GM08714 (cell line): ENCODE data around the gene DIPK1B.
"Not testable (repeated sequence)": the region's sequence is repeated elsewhere in the genome, so short reads cannot be mapped to it uniquely, and the experiment has no call there.

ENCODE experiments used
- H3K4me3 ChIP-seq: fragments of 200-500 bp; sonication (Bioruptor generic); 2 replicates; pipeline ENCODE4 v1.5.1; 2014; ENCODE audit warnings: mild to moderate bottlenecking, low read length, inconsistent platforms
- ZNF274 ChIP-seq: IDR thresholded peaks from 2 replicates; pipeline ENCODE4 v1.6.1; 2012; ENCODE audit warnings: mild to moderate bottlenecking, low read depth, low read length

The DIPK1B gene

GRCh38 chr9:136696502-136696901, 15.9 kb upstream of the DIPK1B start:
- no peak overlapping the region for H3K4me3 ChIP-seq
- no peak for TF ChIP-seq ZNF274

GRCh38 chr9:136697146-136697820, 15.1 kb upstream of the DIPK1B start:
- H3K4me3 ChIP-seq, result no peak overlapping the region
- no peak for TF ChIP-seq ZNF274

DNA sequence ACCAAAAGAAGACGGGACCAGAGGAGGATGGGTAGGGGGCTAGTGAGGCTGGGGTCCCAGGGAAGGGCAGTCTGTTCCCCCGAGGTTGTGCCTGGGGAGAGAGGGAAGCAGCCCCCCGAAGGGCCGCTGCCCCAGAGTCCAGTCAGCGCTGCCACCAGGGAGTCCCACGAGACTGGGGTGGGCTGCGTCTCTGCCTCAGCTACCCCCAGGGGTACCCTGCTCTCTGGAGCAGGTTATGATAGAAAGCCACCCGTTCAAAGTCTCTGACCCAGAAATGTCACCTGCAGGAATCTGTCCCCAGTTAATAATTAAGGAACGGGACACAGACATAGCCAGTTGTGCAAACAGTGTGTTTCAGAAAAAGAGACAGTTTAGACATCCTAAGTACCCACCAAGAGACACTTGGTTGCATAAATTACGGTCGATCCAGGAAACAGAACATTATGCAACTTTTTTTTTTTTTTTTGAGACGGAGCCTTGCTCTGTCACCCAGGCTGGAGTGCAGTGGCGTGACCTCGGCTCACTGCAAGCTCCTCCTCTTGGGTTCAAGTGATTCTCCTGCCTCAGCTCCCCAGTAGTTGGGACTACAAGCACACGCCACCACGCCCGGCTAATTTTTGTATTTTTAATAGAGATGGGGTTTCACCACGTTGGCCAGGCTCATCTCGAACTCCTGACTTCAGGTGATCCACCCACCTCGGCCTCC, 14.4 kb upstream of the DIPK1B start:
- no peak for TF ChIP-seq ZNF274
- no peak overlapping the region for H3K4me3 ChIP-seq

DNA sequence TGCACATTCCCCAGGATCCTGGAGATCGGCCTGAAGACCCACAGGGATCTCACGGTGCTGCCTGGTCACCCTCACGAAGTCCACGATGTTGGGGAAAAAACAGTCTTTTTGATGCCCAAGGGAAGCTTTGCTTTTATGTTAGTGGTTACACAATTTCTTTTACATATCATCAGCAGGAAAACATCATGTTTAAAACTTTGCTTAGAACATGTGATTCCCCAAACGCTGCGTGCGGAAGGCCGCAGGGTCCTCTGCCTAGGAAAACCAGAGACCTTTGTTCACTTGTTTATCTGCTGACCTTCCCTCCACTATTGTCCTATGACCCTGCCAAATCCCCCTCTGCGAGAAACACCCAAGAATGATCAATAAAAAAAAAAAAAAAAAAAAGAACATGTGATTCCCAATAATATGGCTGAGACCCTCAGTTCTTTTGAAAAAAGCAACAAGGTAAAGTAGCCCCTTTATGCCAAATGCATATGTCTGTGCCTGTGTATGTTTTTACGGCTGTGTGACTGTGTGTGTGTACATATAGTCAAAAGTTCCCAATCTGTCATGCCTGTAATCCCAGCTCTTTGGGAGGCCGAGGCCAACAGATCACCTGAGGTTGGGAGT, 13.6 kb upstream of the DIPK1B start:
- H3K4me3 ChIP-seq, result no peak overlapping the region

DNA sequence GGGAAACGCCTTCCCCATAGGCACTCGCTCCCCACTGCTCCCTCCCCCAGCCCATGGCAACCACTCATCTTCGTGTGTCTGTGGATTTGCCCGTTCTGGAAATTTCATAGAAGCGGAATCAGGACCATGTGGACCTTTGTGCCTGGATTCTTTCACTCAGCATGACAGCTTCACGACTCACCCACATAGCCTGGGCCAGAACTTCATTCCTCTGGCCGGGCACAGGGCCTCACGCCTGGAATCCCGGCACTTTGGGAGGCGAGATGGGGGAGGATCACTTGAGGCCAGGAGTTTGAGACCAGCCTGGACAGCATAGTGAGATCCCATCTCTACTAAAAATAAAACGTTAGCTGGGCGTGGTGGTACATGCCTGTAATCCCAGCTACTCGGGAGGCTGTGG, 12.1 kb upstream of the DIPK1B start:
- no peak for TF ChIP-seq ZNF274

More for the DNA sequence above, 13.6 kb upstream of the DIPK1B start:
- no peak for TF ChIP-seq ZNF274

DNA sequence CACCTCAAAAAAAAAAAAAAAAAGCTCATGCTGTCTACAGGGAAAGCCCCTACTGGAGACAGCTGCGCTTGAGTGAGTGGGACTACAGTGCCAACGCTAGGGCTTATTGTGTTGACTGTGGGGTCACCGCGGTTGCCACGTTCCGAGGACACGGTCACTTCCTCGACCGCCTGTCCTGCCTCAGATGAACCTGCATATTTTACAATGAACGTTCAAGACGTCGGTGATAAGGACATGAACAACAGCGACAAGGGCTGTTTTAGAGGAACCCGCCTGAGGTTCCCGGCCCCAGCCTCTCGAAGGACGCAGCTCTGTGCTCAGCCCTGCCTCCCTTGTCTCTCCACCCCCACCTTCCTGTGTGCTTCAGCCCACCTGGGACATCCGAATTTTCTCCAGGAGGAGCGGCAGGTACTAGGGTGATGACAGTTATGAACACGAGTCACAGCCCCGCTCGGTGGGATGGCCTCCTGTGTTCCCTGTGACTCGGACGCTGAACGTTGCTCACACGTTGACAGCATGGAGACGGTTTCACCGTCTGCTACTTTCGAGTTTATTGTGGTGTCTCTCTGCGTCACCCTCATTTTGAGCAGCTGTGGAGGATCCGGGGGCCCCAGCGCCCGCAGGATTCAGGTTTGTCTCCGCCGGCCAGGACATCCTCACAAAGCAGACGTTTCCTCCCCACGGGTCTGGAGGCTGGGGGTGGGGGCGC, 11.3 kb upstream of the DIPK1B start:
- no peak for TF ChIP-seq ZNF274
- H3K4me3 ChIP-seq, result peak overlapping the region; percentile 12; the same call in 1 of the 2 replicates

More for the DNA sequence above, 12.1 kb upstream of the DIPK1B start:
- H3K4me3 ChIP-seq, result no peak overlapping the region

GRCh38 chr9:136701668-136702053, 10.7 kb upstream of the DIPK1B start:
- no peak overlapping the region for H3K4me3 ChIP-seq
- no peak for TF ChIP-seq ZNF274

DNA sequence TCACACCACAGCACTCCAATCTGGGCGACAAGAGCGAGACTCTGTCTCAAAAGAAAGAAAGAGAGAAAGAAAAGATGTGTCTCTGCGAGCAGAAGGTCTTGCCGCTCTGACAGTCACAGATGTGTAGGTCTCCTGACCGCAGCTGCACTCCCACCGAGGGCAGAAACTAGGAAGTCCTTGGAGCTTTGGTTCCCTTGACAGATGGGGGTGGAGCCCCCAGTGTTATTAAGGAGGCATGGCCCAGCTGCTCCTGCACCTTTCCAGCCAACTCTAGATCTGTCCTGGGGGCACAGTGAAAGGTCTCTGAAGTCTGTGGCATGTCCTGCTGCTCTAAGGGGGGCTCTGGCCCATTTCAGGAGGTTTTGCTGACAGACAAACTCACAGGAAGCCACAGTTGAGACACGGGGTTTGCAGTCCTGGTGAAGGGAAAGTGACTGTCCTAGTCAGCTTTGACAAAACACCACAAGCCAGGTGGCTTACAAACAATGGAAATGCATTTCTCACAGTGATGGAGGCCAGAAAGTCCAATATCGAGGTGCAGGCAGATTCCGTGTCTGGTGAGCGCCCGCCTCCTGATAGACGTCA, 9.0 kb upstream of the DIPK1B start:
- H3K4me3 ChIP-seq, result no peak overlapping the region
- no peak for TF ChIP-seq ZNF274

- H3K4me3 ChIP-seq, result not testable (repeated sequence)
Measured at GRCh38 chr9:136704741-136705140, 7.6 kb upstream of the DIPK1B start.

GRCh38 chr9:136705564-136705963, 6.8 kb upstream of the DIPK1B start:
- no peak for TF ChIP-seq ZNF274

DNA sequence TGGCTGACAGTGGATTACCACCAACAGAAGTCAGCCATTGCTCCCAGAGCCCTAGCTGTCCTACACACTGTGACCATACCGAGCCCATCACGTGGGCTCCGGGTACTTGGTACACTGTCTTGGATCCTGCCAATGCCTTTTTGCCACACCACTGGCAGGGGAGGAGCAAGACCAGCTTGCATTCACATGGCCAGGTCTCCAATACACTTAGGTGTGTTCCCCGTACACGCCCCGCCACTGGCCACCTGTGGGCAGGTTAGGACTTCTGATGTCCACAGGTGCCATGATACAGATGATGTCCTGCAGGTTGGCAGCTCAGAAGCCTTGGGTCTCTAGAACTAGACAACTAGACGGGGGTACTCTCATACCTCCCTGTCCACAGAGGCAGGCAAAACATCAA, 5.4 kb upstream of the DIPK1B start:
- TF ChIP-seq ZNF274, result no peak
- H3K4me3 ChIP-seq, result no peak overlapping the region

More at GRCh38 chr9:136705564-136705963, 6.8 kb upstream of the DIPK1B start:
- H3K4me3 ChIP-seq, result no peak overlapping the region

DNA sequence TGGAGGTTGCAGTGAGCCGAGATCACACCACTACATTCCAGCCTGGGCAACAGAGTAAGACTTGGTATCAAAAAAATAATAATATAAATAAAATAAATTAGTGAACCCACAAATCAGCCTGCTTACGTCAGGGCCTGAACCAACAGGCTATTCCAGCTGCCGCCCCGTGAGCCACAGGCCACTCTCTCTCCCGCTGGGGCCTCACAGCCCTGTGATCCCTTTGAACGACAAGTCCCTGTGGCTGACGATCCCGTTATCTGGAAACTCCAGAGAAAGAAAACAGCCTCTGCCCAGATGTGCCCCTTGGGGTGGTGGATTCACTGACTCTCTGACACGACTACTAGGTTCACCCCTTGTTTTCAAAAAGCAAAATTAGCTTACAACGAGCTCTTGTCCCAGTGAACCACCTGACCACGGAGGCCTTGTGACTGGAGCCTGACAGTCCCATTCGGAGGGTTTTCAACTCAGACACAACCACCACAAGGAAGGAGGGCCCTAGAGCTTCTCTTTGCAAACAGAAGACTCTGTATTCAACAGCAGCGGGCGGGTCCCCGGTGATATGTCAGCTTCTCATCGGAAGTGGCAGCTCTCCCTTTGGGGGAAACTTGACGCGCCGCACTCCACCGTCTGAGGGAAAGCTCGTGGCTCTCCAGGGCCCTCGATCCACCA, 4.4 kb upstream of the DIPK1B start:
- TF ChIP-seq ZNF274, result no peak
- H3K4me3 ChIP-seq, result no peak overlapping the region

GRCh38 chr9:136709454-136710109, 2.8 kb upstream of the DIPK1B start:
- TF ChIP-seq ZNF274, result no peak
- no peak overlapping the region for H3K4me3 ChIP-seq
